ENCODE results near the gene PSD4.
"Not testable (repeated sequence)": the region's sequence is repeated elsewhere in the genome, so short reads cannot be mapped to it uniquely, and the experiment has no call there.

PSD4 gene

DNA sequence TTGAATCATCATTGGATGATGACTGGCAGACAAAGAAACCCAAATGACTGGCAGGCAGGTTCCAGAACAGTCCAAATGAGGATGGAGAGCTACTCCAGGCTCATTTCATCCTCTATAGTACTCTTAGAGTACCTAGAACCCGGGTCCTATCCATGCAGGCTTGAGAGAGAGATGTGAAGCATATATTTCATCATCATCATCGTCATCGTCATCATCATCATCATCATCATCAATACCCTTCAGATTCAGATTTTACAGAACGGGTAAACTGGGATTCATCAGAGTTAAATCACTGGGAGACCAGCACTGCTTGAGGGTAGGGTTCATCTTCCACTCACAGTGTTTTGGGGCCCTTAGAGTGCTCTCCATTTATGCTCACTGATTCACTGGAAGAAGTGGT is 52.7 kb downstream of the PSD4 start:
- DNase-seq: no peak

DNA sequence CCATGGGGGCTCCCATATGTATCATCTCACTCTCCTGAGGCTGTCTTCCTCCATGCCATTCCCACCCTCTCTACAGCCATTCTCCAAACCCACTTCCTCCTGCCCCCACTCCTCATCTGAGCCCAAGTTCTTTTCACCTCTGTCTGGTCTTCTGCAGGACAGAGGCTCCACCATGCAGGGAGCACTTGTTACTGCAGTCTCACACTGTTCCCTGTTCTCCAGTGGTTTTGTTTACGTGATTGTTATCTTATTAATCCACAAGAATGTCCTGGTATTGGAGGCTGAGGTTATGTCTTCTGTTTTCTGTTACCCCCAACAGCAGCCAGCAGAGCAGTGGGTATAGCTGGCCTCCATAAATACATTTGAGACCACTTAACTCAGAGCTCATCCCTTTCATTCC is 53.5 kb downstream of the PSD4 start:
- DNase-seq: no peak

DNA sequence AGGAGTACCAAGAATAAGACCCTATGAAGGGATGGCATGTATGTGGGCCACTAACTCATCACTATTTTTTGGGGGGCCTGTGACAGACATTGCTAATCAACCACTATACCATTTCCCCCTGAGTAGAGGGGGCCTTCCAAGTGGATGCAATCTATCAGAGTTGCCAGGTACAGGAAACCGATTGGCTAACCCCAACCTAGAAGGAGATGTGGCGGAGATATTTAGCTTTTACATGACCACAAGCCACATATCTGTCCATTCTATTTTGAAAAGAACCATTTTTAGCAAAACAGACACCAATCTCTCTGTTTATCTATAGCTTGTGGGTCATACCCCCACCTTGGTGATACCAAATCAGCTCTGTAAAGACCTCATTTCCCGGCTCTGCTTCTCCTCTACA is 53.9 kb downstream of the PSD4 start:
- DNase-seq: no peak

GRCh38 chr2:113228351-113228750 is 54.6 kb downstream of the PSD4 start:
- DNase-seq: no peak

DNA sequence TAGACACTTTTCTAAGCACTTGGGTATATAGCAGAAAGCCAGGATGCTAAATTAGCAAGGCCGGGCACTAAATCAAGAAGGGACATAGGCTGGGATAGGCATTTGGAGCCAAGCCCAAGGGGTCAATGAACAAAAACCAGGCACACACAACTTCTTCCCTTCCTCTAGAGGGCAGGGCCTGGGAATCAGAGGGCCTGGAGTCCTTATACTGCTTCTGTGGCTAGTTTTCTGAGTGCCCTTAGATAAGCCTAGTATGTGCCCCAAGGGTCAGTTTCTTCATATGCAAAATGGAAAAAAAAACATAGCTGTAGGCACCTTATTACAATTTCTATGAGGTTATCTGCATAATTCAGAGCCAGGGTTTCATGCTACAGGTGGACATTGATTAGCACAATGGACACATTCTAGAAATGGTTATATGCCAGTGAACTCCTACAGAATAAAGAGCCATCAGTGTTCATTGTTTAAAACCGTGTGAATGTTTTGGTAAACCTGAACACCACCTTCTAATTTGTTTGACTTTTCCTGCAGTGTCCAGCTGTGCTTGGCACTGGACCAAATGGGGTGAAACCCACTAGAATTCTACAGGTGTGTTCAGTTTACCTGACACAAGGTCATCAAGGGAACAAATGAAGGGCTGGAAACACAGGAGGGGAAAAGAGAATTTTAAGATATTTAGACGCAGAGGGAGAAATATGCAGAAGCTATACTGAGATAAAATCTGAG is 55.4 kb downstream of the PSD4 start:
- DNase-seq: no peak

DNA sequence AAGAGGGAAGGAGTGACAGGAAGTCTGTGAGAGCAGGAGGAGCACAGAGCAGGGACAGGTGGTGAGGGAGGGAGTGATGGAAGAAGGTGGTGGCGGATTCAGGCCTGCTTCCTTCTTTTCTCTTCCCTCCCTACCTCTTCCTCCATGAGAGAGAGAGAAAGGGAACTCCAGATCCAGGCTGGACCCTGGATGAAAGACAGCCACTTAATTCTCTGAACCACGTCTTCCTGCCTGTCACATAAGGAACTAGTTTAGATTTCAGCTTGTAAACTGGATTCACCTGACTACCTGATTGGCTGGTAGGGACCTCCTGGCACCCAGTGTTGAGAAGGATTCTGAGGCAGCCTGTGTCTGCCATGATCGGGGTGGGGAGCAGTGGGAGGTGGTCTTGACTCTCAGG is 56.0 kb downstream of the PSD4 start:
- no peak for DNase-seq

DNA sequence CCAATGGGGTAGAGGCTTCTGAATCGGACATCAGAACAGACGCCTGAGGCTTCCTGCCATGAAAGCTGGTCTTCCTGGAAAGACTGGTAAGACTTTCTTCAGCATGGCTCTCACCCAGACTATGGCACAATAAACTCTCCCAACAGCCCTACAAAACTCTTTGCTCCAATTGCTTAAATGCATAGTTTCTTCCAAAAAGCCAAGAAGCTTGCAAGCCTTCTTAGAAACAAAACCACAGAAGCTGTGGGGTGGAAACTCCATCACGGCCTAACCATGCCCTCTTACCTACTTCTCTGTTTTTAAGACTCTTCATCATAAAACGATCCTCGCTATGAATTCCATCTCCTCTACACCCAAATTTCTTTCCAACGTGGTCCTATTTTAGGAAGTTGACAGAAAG is 56.8 kb downstream of the PSD4 start:
- DNase-seq: no peak

DNA sequence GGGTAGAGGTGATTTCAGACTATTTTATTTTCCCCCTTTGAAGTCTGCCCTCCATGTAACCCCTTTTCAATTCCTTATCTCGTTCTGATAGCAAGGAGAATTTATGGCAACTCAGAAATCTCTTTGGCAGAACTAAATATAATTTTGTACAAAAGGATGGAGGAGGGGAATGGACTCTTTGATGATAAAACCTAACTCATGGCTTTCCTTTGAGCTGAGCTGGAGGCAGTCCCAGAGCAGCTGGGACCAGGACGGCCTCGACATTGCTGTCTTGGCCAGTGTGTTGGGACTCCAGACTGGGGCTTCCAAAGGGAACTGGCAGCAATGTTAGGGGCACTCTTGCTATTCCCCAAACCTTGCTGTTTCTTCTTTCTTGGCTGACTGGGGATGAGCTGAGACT is 57.3 kb downstream of the PSD4 start:
- DNase-seq: no peak

GRCh38 chr2:113232123-113232522 is 58.4 kb downstream of the PSD4 start:
- DNase-seq: no peak

DNA sequence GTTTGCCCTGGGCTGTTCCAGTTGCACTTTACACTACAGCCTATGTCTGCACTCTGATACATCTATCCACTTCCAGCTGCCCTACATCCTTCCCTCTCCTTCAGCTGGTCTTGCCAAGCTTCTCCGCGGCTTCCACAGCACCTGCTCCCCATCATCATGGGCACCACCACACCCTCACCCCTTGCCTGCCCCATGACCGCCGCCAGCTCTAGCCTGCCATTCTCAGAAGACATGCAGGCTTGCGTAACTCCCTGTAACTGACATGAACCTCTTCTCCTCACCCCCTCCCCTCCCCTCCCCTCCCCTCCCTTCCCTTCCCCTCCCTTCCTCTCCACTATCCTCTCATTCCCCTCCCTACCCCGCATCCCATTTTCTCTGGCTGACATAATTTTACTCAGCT is 59.0 kb downstream of the PSD4 start:
- DNase-seq: no peak

- no peak for DNase-seq
Observed at GRCh38 chr2:113233593-113234550, 60.1 kb downstream of the PSD4 start.

- DNase-seq: no peak
Observed at GRCh38 chr2:113234721-113235346, 61.1 kb downstream of the PSD4 start.

DNA sequence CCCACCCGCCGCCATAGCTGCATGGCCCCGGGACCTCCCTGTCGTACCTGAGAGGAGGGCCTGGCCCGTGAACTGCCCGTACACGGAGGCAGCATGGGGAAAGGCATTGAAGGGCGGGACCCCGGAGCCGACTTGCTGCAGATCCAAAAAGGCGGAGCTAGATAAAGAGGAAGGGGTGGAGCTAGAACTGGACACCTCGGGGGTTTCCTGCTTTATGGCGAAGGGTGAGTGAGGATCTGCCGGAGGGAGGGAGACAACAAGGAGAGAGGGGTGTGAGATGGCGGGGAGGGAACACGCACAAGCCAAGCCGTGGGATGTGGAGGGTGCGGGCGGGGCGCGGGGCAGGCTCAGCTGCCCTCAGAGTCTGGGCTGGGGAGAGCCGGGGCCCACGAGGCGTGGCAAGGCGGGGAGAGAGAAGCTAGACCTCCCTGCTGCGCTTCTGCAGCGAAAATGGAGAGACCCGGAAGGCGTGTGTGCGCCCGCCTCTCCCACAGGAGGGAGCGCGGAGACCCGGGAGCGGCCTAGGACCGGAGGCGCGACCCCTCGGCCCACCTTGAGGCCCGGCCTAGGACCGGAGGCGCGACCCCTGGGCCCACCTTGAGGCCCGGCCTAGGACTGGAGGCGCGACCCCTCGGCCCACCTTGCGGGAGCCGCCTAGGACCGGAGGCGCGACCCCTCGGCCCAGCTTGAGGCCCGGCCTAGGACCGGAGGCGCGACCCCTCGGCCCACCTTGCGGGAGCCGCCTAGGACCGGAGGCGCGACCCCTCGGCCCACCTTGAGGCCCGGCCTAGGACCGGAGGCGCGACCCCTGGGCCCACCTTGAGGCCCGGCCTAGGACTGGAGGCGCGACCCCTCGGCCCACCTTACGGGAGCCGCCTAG is 61.8 kb downstream of the PSD4 start:
- DNase-seq: not testable (repeated sequence)

DNA sequence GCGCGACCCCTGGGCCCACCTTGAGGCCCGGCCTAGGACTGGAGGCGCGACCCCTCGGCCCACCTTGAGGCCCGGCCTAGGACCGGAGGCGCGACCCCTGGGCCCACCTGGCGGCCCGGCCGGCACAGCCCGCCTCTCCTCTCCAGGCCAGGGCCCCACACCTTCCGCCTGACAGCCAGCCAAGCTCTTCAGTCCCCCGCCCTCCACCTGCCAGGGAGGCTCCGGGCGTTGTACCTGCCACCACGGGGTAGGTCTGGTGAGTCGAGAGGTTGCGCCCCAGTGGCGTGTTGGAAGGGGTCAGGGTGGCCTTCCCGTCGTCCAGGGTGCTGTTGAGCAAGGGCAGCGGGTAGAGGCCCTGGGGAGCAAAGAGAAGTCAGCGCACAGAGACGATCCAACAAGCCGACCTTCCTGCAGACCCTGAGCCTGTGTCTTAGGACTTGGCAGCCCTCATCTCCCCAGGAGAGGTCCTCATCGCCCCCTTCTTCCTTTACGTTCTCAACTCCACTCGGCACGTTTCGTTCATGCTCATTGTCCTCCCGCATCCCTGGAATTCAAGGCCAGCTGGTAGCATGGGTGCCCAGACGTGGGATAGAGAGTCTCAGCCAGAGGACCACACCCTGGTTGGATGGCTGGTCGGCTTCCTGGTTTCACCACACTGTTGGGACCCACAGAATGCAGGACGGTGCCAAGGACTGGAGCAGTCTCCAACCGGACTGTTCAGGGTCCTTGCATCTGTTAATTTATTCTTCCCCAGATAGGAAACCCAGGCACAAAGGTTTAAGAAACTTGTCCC is 62.8 kb downstream of the PSD4 start:
- no peak for DNase-seq

- no peak for DNase-seq
Observed at GRCh38 chr2:113237604-113238160, 63.9 kb downstream of the PSD4 start.

DNA sequence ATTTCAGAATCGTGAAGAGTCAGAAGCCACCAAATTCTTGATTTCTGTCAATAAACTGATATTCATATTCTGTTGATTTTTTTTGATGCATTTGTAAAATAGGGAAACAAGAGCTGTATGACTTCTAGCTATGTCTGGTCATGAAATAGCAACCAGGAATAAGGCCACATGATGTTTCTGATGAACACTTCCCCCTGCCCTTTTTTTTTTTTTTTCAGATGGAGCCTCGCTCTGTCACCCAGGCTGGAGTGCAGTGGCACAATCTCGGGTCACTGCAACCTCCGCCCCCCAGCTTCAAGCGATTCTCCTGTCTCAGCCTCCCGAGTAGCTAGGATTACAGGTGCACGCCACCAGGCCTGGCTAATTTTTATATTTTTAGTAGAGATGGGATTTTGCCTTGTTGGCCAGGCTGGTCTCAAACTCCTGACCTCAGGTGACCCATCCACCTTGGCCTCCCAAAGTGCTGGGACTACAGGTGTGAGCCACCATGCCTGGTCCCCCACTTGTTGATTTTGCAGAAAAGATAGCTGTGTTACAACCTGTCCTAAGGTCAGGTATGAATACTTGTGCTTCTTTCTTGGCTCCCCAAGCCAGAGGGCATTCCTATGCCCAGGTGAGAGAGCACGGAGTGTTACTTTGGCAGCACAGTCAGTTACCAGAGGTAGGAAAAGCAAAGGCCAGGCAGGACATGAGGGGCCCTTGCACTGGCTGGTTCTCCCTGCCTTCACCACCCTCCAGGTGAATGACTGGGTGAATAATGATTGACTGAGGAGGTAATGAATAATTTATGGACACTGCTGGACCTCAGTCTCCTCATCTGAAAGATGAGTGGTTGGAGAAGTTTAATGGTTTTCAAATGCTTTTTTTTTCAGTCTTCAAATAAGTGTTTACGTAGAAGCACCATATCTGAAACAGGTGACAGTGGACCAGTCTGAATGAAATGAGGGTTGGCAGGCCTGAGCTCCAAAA is 65.4 kb downstream of the PSD4 start:
- DNase-seq: no peak

DNA sequence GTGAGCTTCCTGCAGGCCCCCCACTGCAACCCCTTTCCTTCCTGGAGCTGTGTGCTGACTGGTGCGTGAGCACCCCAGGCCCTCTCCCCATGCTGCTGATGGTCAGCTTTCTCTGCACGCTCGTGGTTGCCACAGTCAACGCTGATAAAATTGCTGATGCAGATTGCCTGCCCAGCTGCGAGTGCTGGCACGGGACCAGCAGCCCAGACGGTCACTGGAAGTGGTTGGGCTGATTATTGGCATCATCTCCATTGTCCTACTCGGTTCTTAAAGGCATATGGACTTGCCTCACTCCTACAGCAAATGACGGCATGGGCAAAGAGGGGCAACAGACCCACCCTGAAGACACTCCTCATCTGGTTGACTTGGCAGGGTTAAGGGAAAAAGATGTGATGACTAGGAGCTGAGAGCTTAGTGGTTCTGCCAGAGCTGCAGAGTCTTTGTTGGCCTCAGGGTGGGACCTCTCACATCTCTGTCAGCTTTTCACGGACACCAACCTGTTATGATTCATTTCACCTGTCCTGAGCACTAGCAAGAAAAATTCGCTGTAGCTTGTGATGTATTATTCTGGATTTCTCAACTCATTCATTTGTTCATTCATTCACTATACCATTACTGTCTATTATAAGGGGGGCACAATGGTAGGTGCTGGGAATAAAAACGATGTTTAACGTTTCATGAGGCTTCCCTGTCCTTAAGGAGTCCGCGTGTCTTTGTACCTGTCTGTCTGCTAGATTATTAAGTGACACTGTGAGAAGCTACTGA is 66.6 kb downstream of the PSD4 start:
- DNase-seq: no peak

GRCh38 chr2:113240915-113241911 is 67.4 kb downstream of the PSD4 start:
- no peak for DNase-seq
